Activated T-cell treated with anti-CD3 and anti-CD28 coated beads, Interleukin-2, amount 50 U/mL, for 4 hours (primary cell): ENCODE data around the gene MOCS3. TPM values are rescaled to one million over a fixed set of nuclear protein-coding genes. Genes with fewer than 3 reads are reported as not detected.

Experiments
- ATAC-seq, 2 donors: fragments of 200-7000 bp; cut with Tn5 transposase; one replicate each; pipeline ENCODE4 v1.10.0; 2021
- DNase-seq: peaks from one replicate; pipeline ENCODE4 v3.0.0-alpha.2; 2020
- H3K27me3 Mint-ChIP-seq: one replicate; pipeline ENCODE4 v1.8.0; 2021; ENCODE audit warnings: low read depth, mixed read lengths
- H3K36me3 Mint-ChIP-seq: one replicate; pipeline ENCODE4 v1.8.0; 2022; ENCODE audit warnings: mixed read lengths; ENCODE audit not compliant: insufficient read depth
- H3K4me1 Mint-ChIP-seq: one replicate; pipeline ENCODE4 v1.8.0; 2021; ENCODE audit warnings: low read depth, mixed read lengths
- H3K4me3 Mint-ChIP-seq: one replicate; pipeline ENCODE4 v1.8.0; 2021; ENCODE audit warnings: mild to moderate bottlenecking, moderate library complexity, mixed read lengths
- H3K9me3 Mint-ChIP-seq: one replicate; pipeline ENCODE4 v1.8.0; 2021; ENCODE audit warnings: mixed read lengths
- total RNA-seq, 3 donors: library from RNA; stranded (reverse); gene quantifications; one replicate each; pipeline ENCODE4 v1.2.1, GENCODE V29; 2021

Gene MOCS3
- total RNA-seq, 3 donors from 2014 or later = 8.7 to 10.3 (median 10.3) TPM

GRCh38 chr20:51004305-51004727, 45.7 kb downstream of the MOCS3 start:
- H3K27me3 Mint-ChIP-seq = peaks cover 29% of the 10 kb centered on the region
- no peak for DNase-seq
- no peaks in the 10 kb centered on the region for H3K36me3 Mint-ChIP-seq
- H3K4me1 Mint-ChIP-seq = no peaks in the 10 kb centered on the region
- no peak for ATAC-seq
- H3K9me3 Mint-ChIP-seq = no peaks in the 10 kb centered on the region
- H3K4me3 Mint-ChIP-seq = no peak overlapping the region

GRCh38 chr20:51004781-51005180, 46.2 kb downstream of the MOCS3 start:
- H3K27me3 Mint-ChIP-seq = peaks cover 27% of the 10 kb centered on the region
- ATAC-seq = no peak
- no peaks in the 10 kb centered on the region for H3K4me1 Mint-ChIP-seq
- DNase-seq = no peak
- no peaks in the 10 kb centered on the region for H3K9me3 Mint-ChIP-seq
- H3K36me3 Mint-ChIP-seq = no peaks in the 10 kb centered on the region
- no peak overlapping the region for H3K4me3 Mint-ChIP-seq

GRCh38 chr20:51005214-51005613, 46.6 kb downstream of the MOCS3 start:
- H3K4me1 Mint-ChIP-seq = no peaks in the 10 kb centered on the region
- no peaks in the 10 kb centered on the region for H3K9me3 Mint-ChIP-seq
- DNase-seq (no peak), ATAC-seq (no peak)
- no peaks in the 10 kb centered on the region for H3K36me3 Mint-ChIP-seq
- no peak overlapping the region for H3K4me3 Mint-ChIP-seq
- peaks cover 26% of the 10 kb centered on the region for H3K27me3 Mint-ChIP-seq

- no peak overlapping the region for H3K4me3 Mint-ChIP-seq
- no peaks in the 10 kb centered on the region for H3K9me3 Mint-ChIP-seq
- H3K4me1 Mint-ChIP-seq = no peaks in the 10 kb centered on the region
- DNase-seq (no peak), ATAC-seq (no peak)
- peaks cover 25% of the 10 kb centered on the region for H3K27me3 Mint-ChIP-seq
- no peaks in the 10 kb centered on the region for H3K36me3 Mint-ChIP-seq
These were observed 50.1 kb downstream of the MOCS3 start for GRCh38 chr20:51008718-51009117.

- ATAC-seq (no peak), DNase-seq (no peak)
- no peaks in the 10 kb centered on the region for H3K36me3 Mint-ChIP-seq
- peaks cover 33% of the 10 kb centered on the region for H3K27me3 Mint-ChIP-seq
- H3K4me1 Mint-ChIP-seq = no peaks in the 10 kb centered on the region
- H3K9me3 Mint-ChIP-seq = no peaks in the 10 kb centered on the region
- H3K4me3 Mint-ChIP-seq = no peak overlapping the region
These were observed 50.9 kb downstream of the MOCS3 start for GRCh38 chr20:51009303-51010042.

- Mint-ChIP-seq H3K27me3 (peaks cover 36% of the 10 kb centered on the region), H3K36me3 (no peaks in the 10 kb centered on the region), H3K9me3 (no peaks in the 10 kb centered on the region), H3K4me1 (no peaks in the 10 kb centered on the region), H3K4me3 (no peak overlapping the region)
- no peak for ATAC-seq
- no peak for DNase-seq
These were observed 51.4 kb downstream of the MOCS3 start for GRCh38 chr20:51010043-51010365.

GRCh38 chr20:51010932-51011331, 52.3 kb downstream of the MOCS3 start:
- no peaks in the 10 kb centered on the region for H3K9me3 Mint-ChIP-seq
- H3K4me3 Mint-ChIP-seq = no peak overlapping the region
- DNase-seq = no peak
- no peak for ATAC-seq
- H3K27me3 Mint-ChIP-seq = peaks cover 38% of the 10 kb centered on the region
- no peaks in the 10 kb centered on the region for H3K36me3 Mint-ChIP-seq
- H3K4me1 Mint-ChIP-seq = no peaks in the 10 kb centered on the region

- no peaks in the 10 kb centered on the region for H3K36me3 Mint-ChIP-seq
- no peak overlapping the region for H3K4me3 Mint-ChIP-seq
- H3K4me1 Mint-ChIP-seq = no peaks in the 10 kb centered on the region
- ATAC-seq = no peak
- peaks cover 40% of the 10 kb centered on the region for H3K27me3 Mint-ChIP-seq
- no peaks in the 10 kb centered on the region for H3K9me3 Mint-ChIP-seq
- DNase-seq = no peak
These were observed 52.9 kb downstream of the MOCS3 start for GRCh38 chr20:51011479-51011878.

GRCh38 chr20:51012357-51012756, 53.7 kb downstream of the MOCS3 start:
- no peaks in the 10 kb centered on the region for H3K4me1 Mint-ChIP-seq
- DNase-seq (no peak), ATAC-seq (no peak)
- no peaks in the 10 kb centered on the region for H3K9me3 Mint-ChIP-seq
- no peak overlapping the region for H3K4me3 Mint-ChIP-seq
- H3K27me3 Mint-ChIP-seq = peaks cover 42% of the 10 kb centered on the region
- H3K36me3 Mint-ChIP-seq = no peaks in the 10 kb centered on the region

Other genes with a start within 250 kb of the MOCS3 start
- gene PARD6B, start 227.2 kb upstream of the MOCS3 start, total RNA-seq = 1 to 10 TPM; 6.8 to 9.4 (median 8.4) TPM
- 10 to 100 TPM; 10.2 to 13.6 (median 12.7) TPM for gene BCAS4, start 163.8 kb upstream of the MOCS3 start, total RNA-seq
- gene ADNP, start 27.4 kb upstream of the MOCS3 start, total RNA-seq = 10 to 100 TPM; 55.0 to 59.6 (median 55.2) TPM
- gene DPM1, start 286 bp upstream of the MOCS3 start, total RNA-seq = 10 to 100 TPM; 66.4 to 73.4 (median 70.9) TPM
- 10 to 100 TPM in 1 of 3 donors, 1 to 10 TPM in 2; 6.7 to 10.2 (median 7.0) TPM for gene KCNG1, start 64.3 kb downstream of the MOCS3 start, total RNA-seq